Measurements from ENCODE around the gene UMPS. TPM values are rescaled to one million over a fixed set of nuclear protein-coding genes. Genes with fewer than 3 reads are reported as not detected.
A peak's percentile ranks its signal among the peaks of the same experiment; 100 is the strongest.

The UMPS gene
- total RNA-seq, 4 donors from 2014 or later = 18.5 to 37.4 (median 25.5) TPM

- H3K4me3 ChIP-seq (replicated peaks in 1 of 3) = no peak overlapping the region
- no peaks in the 10 kb centered on the region for H3K27me3 ChIP-seq
- H3K4me1 ChIP-seq = peaks cover 37 to 51% of the 10 kb centered on the region in 2 donors
- no peak for TF ChIP-seq CTCF (IDR thresholded peaks at IDR 0.05)
- TF ChIP-seq POLR2A (IDR thresholded peaks at IDR 0.05) = no peak
- 50 to 67% methylated on average over 5 to 10 of the region's 10 CpGs for WGBS, 2 donors
- peaks cover 7 to 12% of the 10 kb centered on the region in 2 donors for H3K36me3 ChIP-seq
- DNase-seq = peak; percentile 74 to 80
- intact Hi-C loops (cut with DNase I) = no loop called here
- peak overlapping the region in 2 of 3 donors; percentile 2 to 33 for H3K27ac ChIP-seq
- H3K9me3 ChIP-seq = no peaks in the 10 kb centered on the region
Measured at GRCh38 chr3:124770336-124771082, 40.3 kb downstream of the UMPS start.

- TF ChIP-seq CTCF (IDR thresholded peaks at IDR 0.05) = no peak
- Histone ChIP-seq H3K4me1 (peaks cover 37 to 51% of the 10 kb centered on the region in 2 donors), H3K27ac (peak overlapping the region in 2 of 3 donors; percentile 2 to 23), H3K27me3 (no peaks in the 10 kb centered on the region), H3K9me3 (no peaks in the 10 kb centered on the region), H3K36me3 (peaks cover 7 to 12% of the 10 kb centered on the region in 2 donors), H3K4me3 (replicated peaks in 1 of 3) (no peak overlapping the region)
- 73 to 78% methylated on average over 2 of the region's 2 CpGs for WGBS, 2 donors
- intact Hi-C loops (cut with DNase I) = no loop called here
- no peak for DNase-seq
Measured at GRCh38 chr3:124771083-124771445, 40.8 kb downstream of the UMPS start.

DNA sequence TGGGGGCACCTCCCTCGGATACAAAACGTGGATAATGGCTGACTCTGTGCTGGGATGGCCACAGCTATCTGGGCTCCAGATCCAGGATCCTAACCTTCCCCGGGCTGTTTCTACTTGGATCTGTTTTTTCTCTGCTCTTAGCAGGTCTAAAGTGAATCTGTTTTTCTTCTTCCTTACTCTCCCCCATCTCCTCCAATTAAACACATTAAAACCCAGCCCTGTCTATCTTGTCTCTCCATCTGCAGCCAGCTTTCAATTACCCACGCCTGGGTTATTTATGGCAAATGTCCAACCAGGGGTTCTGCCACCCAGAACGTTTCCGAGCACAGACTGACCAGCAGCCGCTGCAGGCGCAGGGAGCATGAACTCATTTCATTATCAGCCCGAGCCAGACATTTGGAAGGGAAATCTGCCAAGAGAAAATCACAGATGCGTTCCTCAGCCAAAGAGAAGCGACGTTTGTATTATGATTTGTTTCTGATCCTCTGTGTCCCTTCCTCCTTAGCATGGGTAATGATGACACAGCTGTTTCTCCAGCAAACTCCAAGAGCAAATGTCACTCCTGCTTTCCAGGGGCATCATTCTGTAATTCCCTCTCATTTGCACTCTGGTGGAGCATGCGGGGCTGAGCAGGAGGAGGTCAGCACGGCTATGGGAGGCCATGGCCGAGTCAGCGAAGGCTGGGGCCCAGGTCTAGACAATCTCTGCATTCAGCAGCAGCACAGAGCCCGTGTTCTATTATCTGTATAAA lies 42.0 kb downstream of the UMPS start:
- Histone ChIP-seq H3K36me3 (peaks cover 6 to 7% of the 10 kb centered on the region in 2 donors), H3K4me1 (peaks cover 42 to 56% of the 10 kb centered on the region in 2 donors), H3K4me3 (replicated peaks in 1 of 3) (no peak overlapping the region), H3K27ac (peak overlapping the region; percentile 35 to 55 (median 50)), H3K27me3 (no peaks in the 10 kb centered on the region), H3K9me3 (no peaks in the 10 kb centered on the region)
- TF ChIP-seq POLR2A (IDR thresholded peaks at IDR 0.05) (no peak), CTCF (IDR thresholded peaks at IDR 0.05) (no peak)
- intact Hi-C loops (cut with DNase I) = no loop called here
- DNase-seq = peak; percentile 57 to 71
- 32 to 52% methylated on average over 17 of the region's 17 CpGs for WGBS, 2 donors

GRCh38 chr3:124773351-124774326 lies 43.4 kb downstream of the UMPS start:
- DNase-seq = no peak
- peak overlapping the region in 2 of 3 donors; percentile 8 to 55 for H3K27ac ChIP-seq
- peaks cover 42 to 56% of the 10 kb centered on the region in 2 donors for H3K4me1 ChIP-seq

More at GRCh38 chr3:124773351-124774326, 43.4 kb downstream of the UMPS start:
- H3K9me3 ChIP-seq = no peaks in the 10 kb centered on the region
- WGBS, 2 donors = 94 to 95% methylated on average over 17 of the region's 17 CpGs
- intact Hi-C loops (cut with DNase I) = no loop called here
- no peaks in the 10 kb centered on the region for H3K27me3 ChIP-seq
- H3K36me3 ChIP-seq = peaks cover 0 to 1% of the 10 kb centered on the region in 2 donors
- no peak overlapping the region for H3K4me3 ChIP-seq (replicated peaks in 1 of 3)
- no peak for TF ChIP-seq CTCF (IDR thresholded peaks at IDR 0.05)
- no peak for TF ChIP-seq POLR2A (IDR thresholded peaks at IDR 0.05)
